H1 (cell line): ENCODE data around the gene GADL1. TPM values are rescaled to one million over a fixed set of nuclear protein-coding genes. Genes with fewer than 3 reads are reported as not detected.

Experiments used
- POLR2A ChIP-seq, 2 experiments: IDR thresholded peaks; 1 replicate in 1 of 2; 2 replicates in 1 of 2; pipeline ENCODE4 v1.6.1; 2011; ENCODE audit warnings: low read depth in 2 of 2, low read length in 2 of 2, mild to moderate bottlenecking in 2 of 2; ENCODE audit errors: control extremely low read depth in 1 of 2
- SUZ12 ChIP-seq: fragments of 200-600 bp; sonication (generic); IDR thresholded peaks from 2 replicates; pipeline ENCODE4 v1.6.1; 2012; ENCODE audit warnings: mild to moderate bottlenecking, inconsistent platforms, low read length, moderate library complexity, mixed read lengths
- polyA plus RNA-seq, 7 experiments: library from polyadenylated mRNA; depleted of rRNA in 3 of 7; stranded (reverse) in 5 of 7; unstranded in 2 of 7; fragments of >200 nt in 5 of 7; fragments of 200-250 nt in 2 of 7; gene quantifications; 1 replicate in 5 of 7; 2 replicates in 1 of 7; 4 replicates in 1 of 7; pipeline versions ENCODE4 v1.2.1 to v1.2.3, GENCODE V29; 2011 to 2013; ENCODE audit warnings: missing spikeins in 2 of 7, mixed read lengths in 2 of 7
- total RNA-seq: library from RNA; stranded (reverse); fragmentation: NEBNext Ultra II Directional; extraction: Animal tissue kit (Norgen Biotek cat#: 25700); gene quantifications from 2 replicates; pipeline ENCODE4 v1.2.1, GENCODE V29; 2021
- TF ChIP-seq, protein P1 (sequence below): IDR thresholded peaks from 2 replicates; pipeline ENCODE4 v1.6.1; 2012; ENCODE audit warnings: inconsistent platforms

Gene GADL1
- total and polyA plus RNA-seq, 2 of the 8 experiments (the other 6 are each of a cell fraction or from before 2014, with no cell fraction given) = 0.03 to 0.30 TPM

DNA sequence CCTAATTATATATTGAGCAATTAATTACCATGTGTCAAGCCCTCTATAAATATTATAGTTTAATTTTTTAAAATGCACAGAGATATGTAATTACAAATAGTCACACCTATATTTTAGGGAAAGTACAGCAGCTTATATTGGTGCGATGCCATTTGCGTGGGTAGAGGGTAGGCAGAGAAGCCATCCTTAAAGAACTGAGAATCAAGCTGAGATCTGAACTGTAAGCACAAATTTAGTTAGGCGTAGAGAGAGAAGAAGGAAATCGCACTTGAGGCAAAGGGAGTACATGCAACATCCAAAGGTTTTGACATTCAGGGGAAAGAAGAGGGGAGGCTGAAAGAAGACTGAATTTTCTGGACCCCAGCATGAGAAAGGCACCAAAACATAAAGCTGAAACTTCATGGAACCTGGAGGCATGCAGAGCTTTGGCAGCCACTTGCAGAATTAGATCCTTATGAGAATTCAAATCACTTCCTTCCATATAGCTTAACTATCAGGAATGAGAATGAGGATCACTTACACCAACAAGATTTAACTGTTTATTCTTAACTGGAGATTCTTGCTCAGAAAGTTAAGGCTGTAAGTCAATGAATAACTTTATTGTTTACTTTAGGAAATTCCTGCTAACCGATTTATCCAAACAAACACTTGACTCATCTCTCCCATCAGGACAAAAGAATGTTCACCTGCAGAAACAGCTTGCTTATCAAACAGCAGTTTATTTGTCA is 173.7 kb downstream of the GADL1 start (continued):
- TF ChIP-seq, protein P1, sequence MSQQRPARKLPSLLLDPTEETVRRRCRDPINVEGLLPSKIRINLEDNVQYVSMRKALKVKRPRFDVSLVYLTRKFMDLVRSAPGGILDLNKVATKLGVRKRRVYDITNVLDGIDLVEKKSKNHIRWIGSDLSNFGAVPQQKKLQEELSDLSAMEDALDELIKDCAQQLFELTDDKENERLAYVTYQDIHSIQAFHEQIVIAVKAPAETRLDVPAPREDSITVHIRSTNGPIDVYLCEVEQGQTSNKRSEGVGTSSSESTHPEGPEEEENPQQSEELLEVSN = no peak
- TF ChIP-seq SUZ12 = no peak
- no peak for TF ChIP-seq POLR2A (IDR thresholded peaks at IDR 0.05; ENCODE audit: control extremely low read depth in 1 of 2, low read depth in 2 of 2, low read length in 2 of 2)
